ENCODE measurements around the gene RAP1A.

Gene RAP1A

DNA sequence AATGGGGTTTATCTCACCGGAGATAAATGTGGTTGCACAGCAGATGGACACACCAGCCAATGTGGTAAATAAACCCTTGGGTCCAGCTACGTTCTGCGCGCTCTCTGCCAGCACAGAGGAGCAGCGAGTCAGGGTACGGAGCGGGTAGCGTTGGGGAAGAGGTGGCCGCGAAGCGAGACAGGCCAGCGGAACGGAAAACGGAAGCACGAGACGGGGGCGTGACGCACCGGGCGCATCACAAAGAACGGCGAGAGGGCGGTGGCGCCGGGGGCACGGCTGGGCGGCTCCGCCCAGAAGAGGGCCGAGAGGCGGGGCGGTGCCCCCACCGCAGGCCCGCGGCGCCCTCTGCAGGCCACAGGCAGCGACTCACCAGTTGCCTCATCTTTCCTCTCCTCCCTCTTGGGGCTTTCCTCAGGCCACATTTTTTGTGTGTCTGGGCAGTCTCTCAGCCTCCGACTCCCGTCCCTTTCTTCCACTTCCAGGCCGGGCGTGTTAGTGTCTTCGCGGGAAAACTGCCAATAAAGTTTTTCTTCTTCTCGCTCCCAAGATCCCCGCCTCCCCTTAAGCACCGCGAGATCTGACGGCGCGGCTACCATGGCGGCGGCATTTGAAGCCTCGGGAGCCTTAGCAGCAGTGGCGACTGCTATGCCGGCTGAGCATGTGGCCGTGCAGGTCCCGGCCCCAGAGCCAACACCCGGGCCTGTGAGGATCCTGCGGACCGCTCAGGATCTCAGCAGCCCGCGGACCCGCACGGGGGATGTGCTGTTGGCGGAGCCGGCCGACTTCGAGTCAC is 135.9 kb downstream of the RAP1A start, which contains the start of gene DDX20:
DDX20 (plus strand) TSS at position 571 of the 793 bp plus-strand sequence; CDS start at position 595, 24 bp downstream.
- in situ Hi-C loops (cut with HindIII; ENCODE audit: low pct_ligation_motif_present, low sequenced_read_pairs) = no loop called here
- Histone ChIP-seq H3K27me3 (replicated peaks) (no peaks in the 10 kb centered on the region), H3K27ac (peak within 1 kb of the TSS; percentile 89), H3K4me3 (ENCODE audit: low read depth, low read length) (peak within 1 kb of the TSS; percentile 93), H3K36me3 (replicated peaks) (no peaks in the 10 kb centered on the region)
- TF ChIP-seq, protein P1, sequence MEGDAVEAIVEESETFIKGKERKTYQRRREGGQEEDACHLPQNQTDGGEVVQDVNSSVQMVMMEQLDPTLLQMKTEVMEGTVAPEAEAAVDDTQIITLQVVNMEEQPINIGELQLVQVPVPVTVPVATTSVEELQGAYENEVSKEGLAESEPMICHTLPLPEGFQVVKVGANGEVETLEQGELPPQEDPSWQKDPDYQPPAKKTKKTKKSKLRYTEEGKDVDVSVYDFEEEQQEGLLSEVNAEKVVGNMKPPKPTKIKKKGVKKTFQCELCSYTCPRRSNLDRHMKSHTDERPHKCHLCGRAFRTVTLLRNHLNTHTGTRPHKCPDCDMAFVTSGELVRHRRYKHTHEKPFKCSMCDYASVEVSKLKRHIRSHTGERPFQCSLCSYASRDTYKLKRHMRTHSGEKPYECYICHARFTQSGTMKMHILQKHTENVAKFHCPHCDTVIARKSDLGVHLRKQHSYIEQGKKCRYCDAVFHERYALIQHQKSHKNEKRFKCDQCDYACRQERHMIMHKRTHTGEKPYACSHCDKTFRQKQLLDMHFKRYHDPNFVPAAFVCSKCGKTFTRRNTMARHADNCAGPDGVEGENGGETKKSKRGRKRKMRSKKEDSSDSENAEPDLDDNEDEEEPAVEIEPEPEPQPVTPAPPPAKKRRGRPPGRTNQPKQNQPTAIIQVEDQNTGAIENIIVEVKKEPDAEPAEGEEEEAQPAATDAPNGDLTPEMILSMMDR (IDR thresholded peaks at IDR 0.05; ENCODE audit: low read depth, low read length, missing control alignments) = peak; percentile 75
- DNase-seq = peak; percentile 95

DNA sequence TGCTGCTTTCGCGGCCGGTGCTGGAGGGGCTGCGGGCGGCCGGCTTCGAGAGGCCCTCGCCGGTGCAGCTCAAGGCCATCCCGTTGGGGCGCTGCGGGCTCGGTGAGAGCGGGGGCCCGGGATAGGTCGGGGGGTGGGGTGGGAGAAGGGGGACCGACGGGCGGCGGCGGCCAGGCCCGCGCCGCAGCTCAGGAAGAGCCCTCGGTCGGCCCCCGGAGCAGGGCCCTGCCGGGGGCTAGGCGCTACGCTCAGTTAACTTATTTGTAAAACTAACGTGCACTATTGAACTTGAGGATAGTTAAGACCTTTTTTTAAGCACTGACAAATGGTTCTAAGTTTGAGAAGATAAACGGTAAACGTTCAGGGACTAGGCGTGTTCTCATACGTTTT is 136.5 kb downstream of the RAP1A start:
- Histone ChIP-seq H3K27me3 (replicated peaks) (no peaks in the 10 kb centered on the region), H3K27ac (peak overlapping the region; percentile 89), H3K36me3 (replicated peaks) (peaks cover 4% of the 10 kb centered on the region), H3K4me3 (ENCODE audit: low read depth, low read length) (peak overlapping the region; percentile 93)
- DNase-seq = no peak
- in situ Hi-C loops (cut with HindIII; ENCODE audit: low pct_ligation_motif_present, low sequenced_read_pairs) = no loop called here
- TF ChIP-seq, protein P1 (IDR thresholded peaks at IDR 0.05; ENCODE audit: low read depth, low read length, missing control alignments) = no peak

- Histone ChIP-seq H3K4me3 (ENCODE audit: low read depth, low read length) (no peak overlapping the region), H3K36me3 (replicated peaks) (peaks cover 11% of the 10 kb centered on the region), H3K27me3 (replicated peaks) (no peaks in the 10 kb centered on the region), H3K27ac (no peak overlapping the region)
- TF ChIP-seq, protein P1 (IDR thresholded peaks at IDR 0.05; ENCODE audit: low read depth, low read length, missing control alignments) = peak; percentile 33
- no peak for DNase-seq
- in situ Hi-C loops (cut with HindIII; ENCODE audit: low pct_ligation_motif_present, low sequenced_read_pairs) = no loop called here
These were observed 138.8 kb downstream of the RAP1A start for GRCh38 chr1:111758373-111758772.

DNA sequence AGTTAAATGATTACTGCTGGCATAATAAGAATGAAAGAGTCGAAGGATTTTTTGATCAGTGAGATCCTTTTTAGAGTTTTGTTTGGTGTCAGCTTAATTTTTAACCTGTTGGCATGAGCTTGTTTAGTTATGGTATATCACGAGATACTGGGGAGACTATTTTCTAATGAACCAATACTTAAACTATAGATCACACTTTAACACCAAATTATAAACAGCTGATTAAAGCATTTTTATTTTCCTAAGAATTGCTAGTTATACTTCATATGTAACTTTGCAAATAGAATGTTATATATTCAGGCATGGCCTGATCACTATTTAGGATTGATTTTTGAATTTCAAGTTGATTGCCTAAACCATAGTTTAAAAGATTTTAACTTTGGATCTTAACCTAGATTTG is 142.1 kb downstream of the RAP1A start:
- in situ Hi-C loops (cut with HindIII; ENCODE audit: low pct_ligation_motif_present, low sequenced_read_pairs) = no loop called here
- TF ChIP-seq, protein P1 (IDR thresholded peaks at IDR 0.05; ENCODE audit: low read depth, low read length, missing control alignments) = no peak
- Histone ChIP-seq H3K27me3 (replicated peaks) (no peaks in the 10 kb centered on the region), H3K4me3 (ENCODE audit: low read depth, low read length) (no peak overlapping the region), H3K36me3 (replicated peaks) (peaks cover 22% of the 10 kb centered on the region), H3K27ac (no peak overlapping the region)
- DNase-seq = no peak

- Histone ChIP-seq H3K4me3 (ENCODE audit: low read depth, low read length) (no peak overlapping the region), H3K36me3 (replicated peaks) (peaks cover 23% of the 10 kb centered on the region), H3K27me3 (replicated peaks) (no peaks in the 10 kb centered on the region), H3K27ac (no peak overlapping the region)
- DNase-seq = no peak
- TF ChIP-seq, protein P1 (IDR thresholded peaks at IDR 0.05; ENCODE audit: low read depth, low read length, missing control alignments) = no peak
- in situ Hi-C loops (cut with HindIII; ENCODE audit: low pct_ligation_motif_present, low sequenced_read_pairs) = no loop called here
These were observed 142.7 kb downstream of the RAP1A start for GRCh38 chr1:111762332-111762731.
